CD14-positive monocyte (primary cell): ENCODE results near the gene SNU13. TPM values are rescaled to one million over a fixed set of nuclear protein-coding genes. Genes with fewer than 3 reads are reported as not detected.

Source experiments
- DNase-seq, 3 donors: peaks; one replicate each; pipeline ENCODE4 v3.0.0-alpha.2; 2011 to 2022
- H2AFZ ChIP-seq: 2 replicates; pipeline ENCODE4 v1.6.0; 2012; ENCODE audit warnings: mild to moderate bottlenecking, low read depth, low read length, inconsistent platforms; ENCODE audit not compliant: insufficient read depth, poor library complexity, severe bottlenecking
- H3K27ac ChIP-seq, 2 donors: 1 replicate in 1 of 2; 2 replicates in 1 of 2; pipeline ENCODE4 v1.5.1; 2012 to 2013; ENCODE audit warnings: low read length in 2 of 2, control low read depth in 1 of 2, inconsistent platforms in 1 of 2, low read depth in 1 of 2, mild to moderate bottlenecking in 1 of 2
- H3K27me3 ChIP-seq, 2 donors: one replicate each; pipeline versions ENCODE4 v1.6.0 to v1.6.1; 2011 to 2013; ENCODE audit warnings: low read length in 2 of 2; ENCODE audit not compliant: control insufficient read depth in 2 of 2, insufficient read depth in 2 of 2
- H3K36me3 ChIP-seq, 2 donors: replicated peaks in 1 of 2; 1 replicate in 1 of 2; 2 replicates in 1 of 2; pipeline versions ENCODE4 v1.5.1 to v1.6.1; 2012 to 2013; ENCODE audit warnings: low read length in 2 of 2, control low read depth in 1 of 2, inconsistent platforms in 1 of 2, mild to moderate bottlenecking in 1 of 2; ENCODE audit not compliant: insufficient read depth in 2 of 2, control insufficient read depth in 1 of 2
- H3K4me1 ChIP-seq, 2 donors: 1 replicate in 1 of 2; 2 replicates in 1 of 2; pipeline versions ENCODE4 v1.5.1 to v1.6.1; 2012 to 2013; ENCODE audit warnings: low read length in 2 of 2, control low read depth in 1 of 2, inconsistent platforms in 1 of 2, mild to moderate bottlenecking in 1 of 2, moderate library complexity in 1 of 2; ENCODE audit not compliant: insufficient read depth in 2 of 2, control insufficient read depth in 1 of 2
- H3K4me2 ChIP-seq: replicated peaks from 2 replicates; pipeline ENCODE3; 2012; ENCODE audit warnings: low read length, moderate library complexity, mild to moderate bottlenecking; ENCODE audit not compliant: poor library complexity, severe bottlenecking; ENCODE audit errors: extremely low read depth
- H3K4me3 ChIP-seq, 3 experiments: fragments of 200-600 bp in 1 of 3; sonication (generic) in 1 of 3; replicated peaks in 1 of 3; 1 replicate in 2 of 3; 2 replicates in 1 of 3; pipeline ENCODE4 v1.5.1; 2011 to 2013; ENCODE audit warnings: low read length in 3 of 3, mild to moderate bottlenecking in 3 of 3, control low read depth in 2 of 3, low read depth in 2 of 3, inconsistent platforms in 1 of 3, moderate library complexity in 1 of 3
- H3K79me2 ChIP-seq: 2 replicates; pipeline ENCODE4 v1.6.0; 2012; ENCODE audit warnings: mild to moderate bottlenecking, control low read depth, inconsistent platforms, low read length, moderate library complexity; ENCODE audit not compliant: insufficient read depth
- H3K9ac ChIP-seq: 2 replicates; pipeline ENCODE4 v1.6.0; 2017; ENCODE audit warnings: low read length, mild to moderate bottlenecking; ENCODE audit not compliant: insufficient read depth, poor library complexity, severe bottlenecking
- H3K9me3 ChIP-seq, 2 donors: replicated peaks in 1 of 2; 1 replicate in 1 of 2; 2 replicates in 1 of 2; pipeline versions ENCODE4 v1.5.1 to v1.6.1; 2012 to 2013; ENCODE audit warnings: low read length in 2 of 2, control low read depth in 1 of 2; ENCODE audit not compliant: control insufficient read depth in 1 of 2, insufficient read depth in 1 of 2
- H4K20me1 ChIP-seq: 2 replicates; pipeline ENCODE4 v1.6.0; 2012; ENCODE audit warnings: mild to moderate bottlenecking, low read length, control low read depth, moderate library complexity; ENCODE audit not compliant: insufficient read depth
- H3K27ac Mint-ChIP-seq, 7 donors: one replicate each; pipeline ENCODE4 v1.8.0; 2020; ENCODE audit warnings: mild to moderate bottlenecking in 7 of 7, mixed read lengths in 7 of 7, moderate library complexity in 6 of 7, inconsistent platforms in 2 of 7
- H3K27me3 Mint-ChIP-seq, 3 donors: one replicate each; pipeline ENCODE4 v1.8.0; 2021 to 2022; ENCODE audit warnings: low read depth in 3 of 3, mild to moderate bottlenecking in 3 of 3, mixed read lengths in 3 of 3, moderate library complexity in 3 of 3, inconsistent platforms in 1 of 3
- H3K36me3 Mint-ChIP-seq, 2 donors: one replicate each; pipeline ENCODE4 v1.8.0; 2020; ENCODE audit warnings: mixed read lengths in 2 of 2, inconsistent platforms in 1 of 2, mild to moderate bottlenecking in 1 of 2
- H3K4me1 Mint-ChIP-seq: one replicate; pipeline ENCODE4 v1.8.0; 2020; ENCODE audit warnings: mild to moderate bottlenecking, mixed read lengths
- H3K4me3 Mint-ChIP-seq, 2 donors: one replicate each; pipeline ENCODE4 v1.8.0; 2020; ENCODE audit warnings: mild to moderate bottlenecking in 2 of 2, mixed read lengths in 2 of 2, moderate library complexity in 1 of 2
- H3K9me3 Mint-ChIP-seq, 7 donors: one replicate each; pipeline ENCODE4 v1.8.0; 2020 to 2022; ENCODE audit warnings: mixed read lengths in 7 of 7, mild to moderate bottlenecking in 6 of 7, moderate library complexity in 6 of 7, inconsistent platforms in 2 of 7
- WGBS: methylation state at CpG from one replicate; pipeline ENCODE4 v1.1.5; 2013; ENCODE audit warnings: missing lambda C conversion rate; ENCODE audit not compliant: insufficient coverage; 5-methylcytosine and 5-hydroxymethylcytosine counted together
- intact Hi-C, 2 donors: fragments of 100-400 bp; cut with micrococcal nuclease; formaldehyde crosslinking; loops; one replicate each; pipeline versions ENCODE4 v1.15.0 to v1.15.1; 2023
- polyA plus RNA-seq, 3 donors: library from polyadenylated mRNA; depleted of rRNA in 1 of 3; unstranded in 2 of 3; stranded (reverse) in 1 of 3; fragments of 300-500 nt in 2 of 3; fragments of >200 nt in 1 of 3; fragmentation: Illumina TruSeq in 2 of 3; gene quantifications; 1 replicate in 2 of 3; 2 replicates in 1 of 3; pipeline ENCODE4 v1.2.3, GENCODE V29; 2012 to 2021
- TF ChIP-seq, protein P1 (sequence below): fragments of 200-600 bp; IDR thresholded peaks from one replicate; pipeline ENCODE4 v1.8.0; 2022; ENCODE audit warnings: antibody characterized with exemption, mild to moderate bottlenecking

Gene SNU13
- polyA plus RNA-seq, 3 donors, result 90.0 to 168 (median 168) TPM

DNA sequence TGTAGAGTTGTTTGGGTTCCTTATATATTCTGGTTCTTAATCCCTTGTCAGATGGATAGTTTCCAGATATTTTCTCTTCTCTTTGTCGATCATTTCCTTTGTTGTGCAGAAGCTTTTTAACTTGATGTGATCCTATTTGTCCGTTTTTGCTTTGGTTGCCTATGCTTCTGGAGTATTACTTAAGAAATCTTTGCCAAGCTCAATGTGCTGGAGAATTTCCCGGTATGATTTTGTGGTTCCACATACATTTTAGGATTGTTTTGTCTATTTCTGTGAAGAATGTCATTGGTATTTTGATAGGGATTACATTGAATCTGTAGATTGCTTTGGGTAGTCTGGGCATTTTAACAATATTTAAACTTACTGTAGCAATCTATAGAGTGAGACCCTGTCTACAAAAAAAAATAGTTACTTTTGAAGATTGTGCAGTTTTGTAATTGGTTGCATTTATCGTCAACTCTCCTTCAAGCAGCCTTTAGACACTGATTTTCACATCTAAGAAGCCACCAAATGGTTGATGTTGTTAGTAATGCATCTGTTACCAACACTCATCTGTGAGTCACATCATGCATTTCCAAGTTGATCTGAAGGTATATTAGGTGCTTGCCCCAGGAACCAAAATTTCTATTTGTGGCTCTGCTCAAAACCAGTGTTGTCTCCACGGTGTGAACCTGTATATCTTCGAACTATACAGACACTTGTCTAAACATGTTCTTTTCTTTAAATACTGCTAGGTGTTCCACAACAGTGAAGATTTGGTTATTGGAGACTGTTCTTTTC, 46.1 kb downstream of the SNU13 start:
- peaks cover 73 to 98% of the 10 kb centered on the region in 2 donors for H3K36me3 ChIP-seq
- H3K79me2 ChIP-seq, result peaks cover 26% of the 10 kb centered on the region
- peak overlapping the region in 2 of 7 donors; percentile 54 to 63 for H3K27ac Mint-ChIP-seq
- no peaks in the 10 kb centered on the region for H3K9me3 ChIP-seq
- intact Hi-C loops, result no loop called here
- TF ChIP-seq, protein P1, sequence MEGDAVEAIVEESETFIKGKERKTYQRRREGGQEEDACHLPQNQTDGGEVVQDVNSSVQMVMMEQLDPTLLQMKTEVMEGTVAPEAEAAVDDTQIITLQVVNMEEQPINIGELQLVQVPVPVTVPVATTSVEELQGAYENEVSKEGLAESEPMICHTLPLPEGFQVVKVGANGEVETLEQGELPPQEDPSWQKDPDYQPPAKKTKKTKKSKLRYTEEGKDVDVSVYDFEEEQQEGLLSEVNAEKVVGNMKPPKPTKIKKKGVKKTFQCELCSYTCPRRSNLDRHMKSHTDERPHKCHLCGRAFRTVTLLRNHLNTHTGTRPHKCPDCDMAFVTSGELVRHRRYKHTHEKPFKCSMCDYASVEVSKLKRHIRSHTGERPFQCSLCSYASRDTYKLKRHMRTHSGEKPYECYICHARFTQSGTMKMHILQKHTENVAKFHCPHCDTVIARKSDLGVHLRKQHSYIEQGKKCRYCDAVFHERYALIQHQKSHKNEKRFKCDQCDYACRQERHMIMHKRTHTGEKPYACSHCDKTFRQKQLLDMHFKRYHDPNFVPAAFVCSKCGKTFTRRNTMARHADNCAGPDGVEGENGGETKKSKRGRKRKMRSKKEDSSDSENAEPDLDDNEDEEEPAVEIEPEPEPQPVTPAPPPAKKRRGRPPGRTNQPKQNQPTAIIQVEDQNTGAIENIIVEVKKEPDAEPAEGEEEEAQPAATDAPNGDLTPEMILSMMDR, result no peak
- H3K27me3 Mint-ChIP-seq, result peaks cover 0 to 3% (median 0%) of the 10 kb centered on the region in 3 donors
- no peak overlapping the region for H2AFZ ChIP-seq
- no peak overlapping the region for H3K9ac ChIP-seq
- H3K27me3 ChIP-seq, result no peaks in the 10 kb centered on the region
- peaks cover 34% of the 10 kb centered on the region for H4K20me1 ChIP-seq
- DNase-seq, result no peak
- no peaks in the 10 kb centered on the region for H3K4me1 Mint-ChIP-seq
- H3K36me3 Mint-ChIP-seq, result peaks cover 58 to 91% of the 10 kb centered on the region in 2 donors
- H3K4me3 ChIP-seq, result no peak overlapping the region
- WGBS, result 100% methylated on average over 2 of the region's 6 CpGs
- no peak overlapping the region for H3K4me2 ChIP-seq
- H3K4me3 Mint-ChIP-seq, result no peak overlapping the region
- no peak overlapping the region for H3K27ac ChIP-seq
- no peaks in the 10 kb centered on the region for H3K4me1 ChIP-seq
- no peaks in the 10 kb centered on the region for H3K9me3 Mint-ChIP-seq

DNA sequence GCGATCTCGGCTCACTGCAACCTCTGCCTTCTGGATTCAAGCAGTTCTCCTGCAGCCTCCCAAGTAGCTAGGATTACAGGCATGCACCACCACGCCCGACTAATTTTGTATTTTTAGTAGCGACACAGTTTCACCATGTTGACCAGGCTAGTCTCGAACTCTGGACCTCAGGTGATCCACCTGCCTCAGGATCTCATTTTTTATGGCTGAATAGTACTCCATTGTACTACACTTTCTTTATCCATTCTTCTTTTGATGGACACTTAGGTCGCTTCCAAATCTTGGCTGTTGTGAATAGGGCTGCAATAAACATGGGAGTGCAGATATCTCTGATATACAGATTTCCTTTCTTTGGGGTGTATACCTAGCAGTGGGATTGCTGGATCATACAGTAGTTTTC, 46.8 kb downstream of the SNU13 start:
- no peaks in the 10 kb centered on the region for H3K4me1 Mint-ChIP-seq
- no peaks in the 10 kb centered on the region for H3K27me3 ChIP-seq
- peaks cover 0 to 3% (median 0%) of the 10 kb centered on the region in 3 donors for H3K27me3 Mint-ChIP-seq
- H3K9ac ChIP-seq, result no peak overlapping the region
- peaks cover 74 to 98% of the 10 kb centered on the region in 2 donors for H3K36me3 ChIP-seq
- peaks cover 26% of the 10 kb centered on the region for H3K79me2 ChIP-seq
- peaks cover 61 to 91% of the 10 kb centered on the region in 2 donors for H3K36me3 Mint-ChIP-seq
- peaks cover 34% of the 10 kb centered on the region for H4K20me1 ChIP-seq
- no peak overlapping the region for H3K4me3 Mint-ChIP-seq
- no peaks in the 10 kb centered on the region for H3K9me3 Mint-ChIP-seq
- no peak overlapping the region for H3K4me3 ChIP-seq
- WGBS, result 98% methylated on average over 5 of the region's 7 CpGs
- no peak for DNase-seq
- no peak overlapping the region for H3K27ac ChIP-seq
- no peak overlapping the region for H2AFZ ChIP-seq
- H3K9me3 ChIP-seq, result no peaks in the 10 kb centered on the region
- H3K4me2 ChIP-seq, result no peak overlapping the region
- peak overlapping the region in 1 of 7 donors; percentile 23 for H3K27ac Mint-ChIP-seq
- TF ChIP-seq, protein P1, result no peak
- intact Hi-C loops, result no loop called here
- H3K4me1 ChIP-seq, result no peaks in the 10 kb centered on the region
